HTERT RPE-1 (cell line): ENCODE results near the gene IWS1.
"Not testable (repeated sequence)": the region's sequence is repeated elsewhere in the genome, so short reads cannot be mapped to it uniquely, and the experiment has no call there.

ENCODE experiments used
- in situ Hi-C: fragments of 300-500 bp; cut with MboI; formaldehyde crosslinking; loops from 4 replicates; pipeline ENCODE4 v1.14.3; 2020; ENCODE audit warnings: low sequenced_read_pairs

Gene IWS1

DNA sequence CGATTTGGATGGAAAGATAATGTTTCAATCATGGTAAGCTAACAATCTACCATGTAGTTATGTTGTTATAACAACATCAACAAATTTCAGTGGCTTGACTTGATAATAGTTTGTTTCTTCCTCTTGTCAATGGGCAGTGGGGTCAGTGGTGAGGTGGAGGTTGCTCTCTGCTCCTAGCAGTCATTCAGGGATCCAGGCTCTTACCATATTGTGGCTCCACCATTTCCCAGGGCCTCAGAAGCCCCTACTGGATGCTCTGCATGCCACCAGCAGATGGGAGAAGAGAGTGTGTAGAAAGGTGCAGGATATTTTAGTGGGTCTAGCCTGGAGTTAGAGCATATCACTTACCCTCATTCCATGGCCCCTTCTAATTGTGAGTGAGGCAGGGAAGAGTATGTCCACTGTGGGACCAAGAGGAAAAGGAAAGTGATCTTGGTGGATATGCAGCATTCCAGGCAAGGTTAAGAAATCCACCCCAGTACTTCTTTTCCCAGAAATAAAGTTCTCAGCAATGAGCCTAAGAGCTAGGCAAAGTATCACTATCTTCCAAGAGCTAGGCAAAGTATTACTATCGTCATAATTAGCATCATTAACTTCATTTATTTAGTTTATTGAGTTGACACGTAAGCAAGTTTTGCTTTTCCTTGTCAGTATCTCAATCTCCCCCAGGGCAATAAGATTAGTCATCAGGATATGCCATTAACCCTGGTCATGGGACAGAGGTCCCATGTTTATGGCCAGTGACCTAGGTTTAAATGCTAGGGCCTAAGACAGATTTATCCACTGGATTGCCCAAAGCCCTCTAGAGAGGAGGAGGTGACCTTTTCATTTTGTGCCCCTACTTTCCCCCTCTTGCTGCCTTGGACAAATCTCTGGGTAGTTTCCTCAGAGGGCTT is 4.2 kb upstream of the IWS1 start:
- in situ Hi-C loops = no loop called here

DNA sequence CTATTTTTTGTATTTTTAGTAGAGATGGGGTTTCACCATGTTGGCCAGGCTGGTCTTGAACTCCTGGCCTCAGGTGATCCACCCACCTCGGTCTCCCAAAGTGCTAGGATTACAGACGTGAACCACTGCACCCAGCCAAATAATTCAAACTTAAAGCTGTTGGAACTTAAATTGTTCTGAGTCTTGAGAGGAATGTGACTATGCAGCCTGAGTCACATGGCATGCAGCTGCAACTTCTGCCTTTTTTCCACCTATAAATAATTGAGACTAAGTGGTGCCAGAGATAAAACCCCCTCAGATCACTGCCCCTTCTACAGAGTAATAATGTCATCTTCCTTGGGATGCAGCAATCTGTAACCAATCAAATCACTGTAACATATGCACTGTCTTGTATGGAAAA is 3.1 kb upstream of the IWS1 start:
- in situ Hi-C loops = not testable (repeated sequence)

DNA sequence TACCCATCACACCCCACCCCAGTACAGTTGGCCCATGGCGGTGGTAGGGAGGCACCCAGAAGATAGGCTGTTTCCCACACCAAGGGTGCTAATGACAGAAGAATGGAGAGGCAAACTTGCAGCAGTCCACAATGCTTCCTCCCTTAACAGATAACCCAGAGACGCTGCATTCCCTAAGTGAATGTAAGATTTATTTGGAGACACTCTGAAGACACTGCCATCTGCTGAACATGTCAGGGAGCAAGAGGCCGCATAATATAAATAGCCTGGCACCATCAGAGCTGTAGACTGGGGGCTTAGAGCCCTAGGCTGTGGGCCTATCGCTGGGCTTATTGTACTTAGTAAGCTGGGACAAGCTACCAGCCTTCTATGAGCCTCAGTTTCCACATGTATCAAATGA is 2.2 kb upstream of the IWS1 start:
- in situ Hi-C loops = no loop called here

DNA sequence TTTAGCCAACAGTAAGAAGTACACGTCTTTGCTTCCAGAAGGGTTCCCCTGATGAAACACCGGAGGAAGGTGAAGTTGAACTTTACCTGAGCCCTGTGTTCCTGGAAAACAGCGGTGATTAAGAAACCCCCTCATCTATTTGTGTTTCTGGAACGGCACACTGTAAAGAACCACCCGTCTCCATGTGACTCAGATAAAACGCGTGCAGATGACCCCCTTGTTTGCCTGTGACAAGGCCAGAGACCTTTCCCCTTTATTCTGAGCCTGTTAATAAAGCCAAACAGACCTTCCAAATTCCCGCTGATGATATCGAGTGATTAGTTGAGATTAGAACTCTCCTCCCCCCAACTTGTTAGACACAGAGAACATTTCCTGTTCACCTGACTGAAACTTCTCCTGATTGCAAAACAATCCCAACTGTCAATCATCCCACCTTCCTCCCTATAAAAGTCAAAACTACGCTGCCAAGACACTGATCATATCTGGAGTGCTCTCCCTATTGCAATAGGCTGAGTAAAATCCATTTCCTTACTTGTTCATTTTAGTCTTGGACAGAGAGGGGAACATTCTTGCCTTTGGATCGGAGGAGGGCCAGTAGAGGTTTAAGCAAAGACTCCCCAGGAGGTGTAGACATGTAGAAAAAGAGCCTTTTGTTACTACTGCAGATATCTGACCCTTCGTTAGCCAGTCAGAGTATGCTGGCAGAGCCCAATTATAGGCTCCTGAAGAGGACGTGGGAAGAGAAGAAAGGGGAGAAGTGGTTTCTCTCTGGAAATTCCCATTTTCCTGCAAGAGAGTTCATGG is 914 bp upstream of the IWS1 start:
- in situ Hi-C loops = no loop called here

DNA sequence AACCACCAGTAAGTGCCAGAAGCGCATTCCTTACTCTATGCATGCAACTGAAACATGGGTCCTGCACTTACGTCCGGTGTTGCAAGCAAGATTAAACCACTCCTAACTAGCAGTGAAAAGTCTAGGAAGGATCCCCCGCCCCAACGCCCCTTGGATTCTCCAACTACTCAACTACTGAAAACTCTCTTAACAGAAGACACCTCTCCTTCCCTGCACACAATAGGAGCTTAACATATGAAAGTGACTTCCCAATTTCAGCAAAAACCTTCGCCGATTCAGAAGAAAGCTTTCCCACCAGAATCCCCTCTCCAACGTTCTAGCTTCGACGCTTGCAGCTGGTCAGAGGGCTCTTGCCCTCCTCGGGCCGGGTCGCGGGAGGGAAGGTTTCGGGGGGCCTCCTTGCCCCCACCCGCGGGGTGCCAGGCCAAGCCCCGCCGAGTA is 578 bp downstream of the IWS1 start:
- in situ Hi-C loops = no loop called here

DNA sequence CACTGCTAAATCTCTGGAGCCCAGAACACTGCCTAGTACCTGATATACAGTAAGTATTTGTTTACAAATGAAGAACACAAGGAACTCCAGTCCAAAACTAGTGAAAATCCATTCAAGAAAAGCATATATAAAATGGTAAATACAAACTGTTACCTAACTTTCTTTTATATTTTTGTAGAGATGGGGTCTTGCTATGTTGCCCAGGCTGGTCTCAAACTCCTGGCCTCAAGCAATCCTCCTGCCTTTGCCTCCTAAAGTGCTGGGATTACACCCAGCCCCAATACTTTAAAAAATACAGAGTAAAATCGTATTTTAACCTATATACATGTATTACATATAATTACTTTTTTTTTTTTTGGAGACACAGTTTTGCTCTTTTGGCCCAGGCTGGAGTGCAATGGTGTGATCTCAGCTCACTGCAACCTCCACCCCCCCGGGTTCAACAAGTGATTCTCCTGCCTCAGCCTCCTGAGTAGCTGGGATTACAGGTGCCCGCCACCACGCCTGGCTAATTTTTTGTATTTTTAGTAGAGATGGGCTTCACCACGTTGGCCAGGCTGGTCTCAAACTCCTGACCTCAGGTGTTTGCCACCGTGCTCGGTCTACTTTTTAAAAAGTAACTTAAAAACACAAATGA is 2.0 kb downstream of the IWS1 start:
- in situ Hi-C loops = not testable (repeated sequence)

DNA sequence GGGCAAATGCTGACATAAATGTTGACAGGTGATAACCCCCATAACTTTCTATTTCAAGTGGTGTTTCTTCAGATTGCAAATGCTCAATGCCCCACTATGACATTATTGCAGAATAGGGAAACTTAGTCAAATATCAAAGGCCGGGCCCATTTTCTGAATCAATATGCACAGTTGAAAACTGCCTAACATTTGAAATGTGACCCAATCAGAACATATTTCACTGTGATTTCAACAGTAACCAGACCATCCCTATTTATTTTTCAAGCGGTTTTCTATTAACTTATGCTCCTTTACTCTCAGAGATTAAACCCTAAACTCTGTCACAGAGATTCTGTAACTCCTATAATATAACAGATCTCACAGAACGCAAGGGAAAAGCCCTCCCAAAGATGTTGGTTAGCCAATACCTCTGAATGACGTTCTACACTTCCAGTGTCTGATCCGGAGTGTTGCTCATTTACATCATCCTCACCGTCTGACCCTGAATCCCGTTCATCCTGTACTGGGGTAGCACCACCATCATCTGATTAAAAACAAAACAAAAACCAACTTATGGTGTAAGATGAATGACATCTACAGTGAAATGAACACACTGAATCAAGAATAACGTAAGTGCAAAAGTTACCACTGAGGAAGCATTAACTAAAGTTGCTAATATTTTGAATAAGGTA is 2.9 kb downstream of the IWS1 start:
- in situ Hi-C loops = no loop called here

DNA sequence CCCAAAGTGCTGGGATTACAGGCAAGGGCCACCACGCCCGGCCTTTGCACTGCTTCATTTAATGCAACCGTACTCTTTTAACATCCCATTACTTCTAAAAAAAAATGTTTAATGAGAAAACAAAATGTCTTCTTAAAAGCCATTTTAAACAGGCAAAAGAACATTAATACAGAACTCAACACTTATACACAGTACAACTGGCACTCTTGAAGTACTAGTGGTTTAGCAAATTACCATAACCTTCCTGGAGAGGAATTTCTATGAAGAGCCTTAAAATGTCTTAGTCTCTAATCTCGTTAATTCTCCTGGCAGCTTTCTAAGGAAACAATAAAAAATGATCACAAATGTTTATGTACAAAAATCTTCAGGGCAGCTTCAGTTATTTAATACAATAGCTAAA is 5.9 kb downstream of the IWS1 start:
- in situ Hi-C loops = no loop called here

DNA sequence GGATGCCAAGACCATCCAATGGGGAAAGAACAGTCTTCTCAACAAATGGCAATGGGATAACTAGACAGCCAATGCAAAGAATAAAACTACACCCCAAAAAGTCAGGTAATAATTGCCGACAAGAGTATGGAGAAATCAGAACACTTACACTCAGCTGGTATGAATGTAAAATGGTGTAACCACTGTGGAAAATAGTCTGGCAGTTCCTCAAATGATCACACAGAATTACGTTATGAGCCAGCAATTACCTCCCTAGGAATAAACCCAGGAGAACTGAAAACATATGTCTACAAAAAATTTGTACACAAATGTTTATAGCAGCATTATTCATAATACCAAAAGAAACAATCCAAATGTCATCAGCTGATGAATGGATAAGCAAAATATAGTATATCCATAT is 8.8 kb downstream of the IWS1 start:
- in situ Hi-C loops = no loop called here

DNA sequence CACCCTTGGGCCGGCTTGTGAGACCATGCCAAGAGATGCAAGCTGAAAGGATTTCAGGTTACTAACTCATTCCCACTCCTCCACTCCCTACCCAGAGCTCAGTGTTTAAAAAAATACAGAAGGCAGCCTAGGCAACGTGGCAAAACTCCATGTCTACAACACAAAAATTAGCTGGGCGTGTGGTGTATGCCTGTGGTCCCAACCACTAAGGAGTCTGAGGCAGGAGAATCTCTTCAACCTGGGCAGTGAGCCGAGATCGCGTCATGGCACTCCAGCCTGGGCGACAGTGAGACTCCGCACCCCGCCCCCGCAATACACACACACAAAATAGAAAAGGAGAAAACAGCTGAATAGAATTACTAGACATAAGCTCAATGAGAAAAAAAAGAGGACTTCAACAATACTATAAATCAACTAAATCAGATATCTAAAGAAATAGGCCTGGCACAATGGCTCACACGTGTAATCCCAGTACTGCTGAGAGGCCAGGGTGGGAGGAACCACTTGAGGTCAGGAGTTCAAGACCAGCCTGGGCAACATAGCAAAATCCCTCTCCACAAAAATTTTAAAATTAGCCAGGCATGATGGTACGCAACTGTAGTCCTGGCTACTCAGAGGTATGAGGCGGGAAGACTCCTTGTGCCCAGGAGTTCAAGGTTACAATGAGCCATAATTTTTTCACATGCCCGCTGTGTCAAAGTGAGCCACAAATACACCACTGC is 10.1 kb downstream of the IWS1 start:
- in situ Hi-C loops = no loop called here

DNA sequence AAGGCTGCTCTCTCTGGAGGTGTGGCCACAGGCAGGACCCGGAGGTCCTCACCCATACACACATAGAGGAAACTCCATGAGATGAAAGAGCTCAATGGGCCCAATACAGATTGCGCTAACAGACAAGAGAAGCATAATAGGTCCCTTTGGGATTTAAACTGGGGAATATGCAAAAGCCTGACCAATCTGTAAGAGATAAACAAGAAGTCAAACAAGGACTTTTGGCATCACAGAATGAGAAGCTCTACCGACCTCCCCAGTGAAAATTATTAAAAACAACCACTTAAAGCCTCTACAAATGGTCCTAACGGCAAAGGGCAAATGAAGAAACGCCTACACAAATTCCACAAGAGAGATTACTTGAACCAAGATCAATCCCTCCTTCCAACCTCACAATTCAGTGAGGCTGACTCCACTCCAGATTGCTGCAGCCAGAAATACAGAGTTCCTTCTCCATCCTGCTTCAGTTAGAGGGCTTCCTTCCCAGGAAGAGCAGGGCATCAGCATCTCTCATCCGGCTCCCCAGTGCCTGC is 10.8 kb downstream of the IWS1 start:
- in situ Hi-C loops = no loop called here

DNA sequence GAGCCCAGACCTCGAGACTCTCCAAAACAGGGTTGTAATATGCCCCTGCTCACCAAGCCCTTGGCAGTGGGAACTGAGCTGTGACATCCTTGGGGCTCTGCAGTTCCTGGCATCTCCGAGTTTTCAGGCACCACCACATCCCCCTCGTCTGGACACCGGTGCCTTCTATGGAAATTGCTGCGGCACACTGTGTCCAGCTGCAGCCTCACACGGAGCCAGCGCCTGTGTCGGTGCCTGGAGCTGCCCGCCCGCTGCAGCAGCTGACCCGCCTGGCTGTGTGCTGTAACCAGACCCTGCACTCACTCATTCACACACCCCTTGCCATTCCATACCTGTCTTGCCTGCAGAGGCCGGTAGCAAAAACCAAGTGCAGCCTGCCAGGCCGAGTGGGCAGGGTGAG is 11.8 kb downstream of the IWS1 start:
- in situ Hi-C loops = no loop called here

DNA sequence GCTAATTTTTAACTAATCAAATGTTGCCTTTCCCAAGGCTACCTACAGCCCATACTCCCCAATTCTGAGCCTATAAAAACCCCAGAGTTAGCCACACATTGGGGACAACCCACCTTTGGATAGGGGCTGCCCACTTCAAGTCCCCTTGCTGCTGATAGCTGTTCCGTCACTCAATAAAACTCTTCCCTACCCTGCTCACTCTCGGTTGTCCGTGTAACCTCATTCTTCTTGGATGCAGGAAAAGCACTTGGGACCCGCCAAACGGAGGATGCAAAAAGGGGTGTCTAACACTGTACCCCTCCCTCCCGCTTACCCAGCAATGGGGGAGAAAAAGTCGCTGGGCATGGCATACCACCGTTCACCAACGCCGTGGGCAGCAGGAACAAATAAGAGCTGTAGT is 12.2 kb downstream of the IWS1 start:
- in situ Hi-C loops = no loop called here

DNA sequence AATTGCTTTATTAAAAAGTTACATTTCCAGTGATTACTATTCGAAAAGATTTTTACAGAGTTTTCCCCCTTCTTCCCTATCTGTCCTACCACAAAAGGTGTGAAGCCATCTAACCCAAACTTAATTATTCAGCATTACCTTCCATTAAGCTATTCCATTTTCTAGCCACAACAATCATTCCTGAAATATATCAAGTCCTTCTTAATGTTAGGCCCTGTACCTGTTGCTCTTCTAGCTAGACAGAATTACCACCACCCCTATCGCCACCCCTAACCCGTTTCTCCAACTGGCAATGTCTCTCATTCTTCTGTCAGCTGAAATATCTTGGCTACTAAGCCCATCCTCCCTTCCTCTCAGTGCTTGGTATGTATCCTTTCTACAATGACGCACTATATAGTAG is 13.9 kb downstream of the IWS1 start:
- in situ Hi-C loops = no loop called here

DNA sequence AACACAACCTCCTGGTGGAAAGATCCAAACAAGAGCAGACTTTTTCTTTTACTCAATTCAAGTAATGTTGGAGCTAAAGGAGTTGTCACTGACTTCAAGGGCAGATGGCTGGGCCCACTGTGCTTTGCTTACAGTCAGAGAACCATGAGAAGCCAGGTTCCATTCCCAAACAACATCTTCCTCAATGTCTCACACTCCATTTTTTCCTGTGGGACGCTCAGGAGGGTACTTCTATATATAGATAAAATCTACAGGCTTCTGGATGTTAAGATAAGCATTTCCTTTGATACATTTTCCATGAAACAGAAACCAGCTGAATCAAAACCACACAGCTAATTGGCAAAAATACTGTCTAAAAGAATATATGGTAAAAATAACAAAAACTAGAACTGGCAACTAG is 14.4 kb downstream of the IWS1 start:
- in situ Hi-C loops = no loop called here

DNA sequence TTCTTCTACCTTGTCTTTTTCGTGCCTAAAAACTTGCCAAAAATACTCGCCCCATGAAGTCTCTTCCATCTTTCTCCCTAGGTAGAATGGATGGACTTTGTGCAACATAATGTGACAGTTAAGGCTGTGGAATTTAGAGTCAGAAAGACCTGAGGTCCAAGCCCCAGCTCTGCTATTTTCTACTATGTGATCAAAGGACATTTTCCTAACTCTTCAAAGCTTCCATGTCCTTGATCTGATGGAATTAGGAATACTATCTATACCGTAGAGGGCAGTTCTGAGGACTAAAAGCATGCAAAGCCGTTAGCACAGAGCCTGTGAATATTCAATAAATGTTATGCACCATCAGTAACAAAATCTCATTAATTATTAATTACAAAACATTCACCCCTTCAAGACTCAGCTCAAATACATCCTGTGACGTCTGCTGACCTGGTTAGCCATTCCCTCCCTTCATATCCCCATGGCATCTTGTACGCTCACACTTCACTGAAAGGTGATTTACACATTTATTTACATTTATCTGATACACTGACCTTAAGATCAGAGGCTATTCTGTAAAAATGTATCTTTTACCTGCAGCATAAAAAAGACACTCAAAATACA is 15.1 kb downstream of the IWS1 start:
- in situ Hi-C loops = no loop called here

DNA sequence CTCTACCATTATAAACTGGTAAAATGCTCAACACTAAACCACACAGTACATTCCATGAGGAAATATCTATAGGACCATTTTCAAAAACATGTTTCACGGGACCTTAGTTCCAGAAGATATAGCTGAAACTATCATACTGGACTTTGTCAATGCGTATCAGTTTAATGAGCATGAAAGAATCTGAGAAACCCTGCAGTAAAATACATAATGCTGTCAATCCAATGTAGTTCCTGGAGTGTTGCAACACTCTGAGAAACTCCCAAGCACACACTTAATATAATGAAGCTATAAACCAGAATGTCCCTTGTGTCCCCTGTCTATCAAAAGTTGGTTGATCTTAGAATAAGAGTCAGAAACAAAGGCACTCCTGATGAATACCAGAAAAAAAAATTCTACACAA is 16.2 kb downstream of the IWS1 start:
- in situ Hi-C loops = no loop called here

DNA sequence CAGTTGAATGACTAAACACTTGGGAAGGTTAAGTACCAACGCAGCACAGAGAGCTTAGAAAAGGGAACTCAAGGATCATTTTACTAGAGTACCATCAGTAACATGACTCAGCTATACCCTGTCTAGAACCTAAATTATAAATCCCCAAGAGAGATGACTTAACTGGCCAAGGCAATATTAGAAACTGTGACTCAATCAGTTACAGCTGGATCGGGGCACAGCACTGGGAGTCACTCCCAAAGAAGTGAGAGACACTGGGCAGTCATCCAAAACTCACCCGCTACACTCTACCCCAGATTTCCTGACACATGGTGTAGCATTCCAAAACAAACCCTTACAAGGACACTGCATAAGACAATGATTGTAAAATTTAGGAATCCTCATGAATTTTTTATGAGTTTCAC is 17.7 kb downstream of the IWS1 start:
- in situ Hi-C loops = no loop called here

DNA sequence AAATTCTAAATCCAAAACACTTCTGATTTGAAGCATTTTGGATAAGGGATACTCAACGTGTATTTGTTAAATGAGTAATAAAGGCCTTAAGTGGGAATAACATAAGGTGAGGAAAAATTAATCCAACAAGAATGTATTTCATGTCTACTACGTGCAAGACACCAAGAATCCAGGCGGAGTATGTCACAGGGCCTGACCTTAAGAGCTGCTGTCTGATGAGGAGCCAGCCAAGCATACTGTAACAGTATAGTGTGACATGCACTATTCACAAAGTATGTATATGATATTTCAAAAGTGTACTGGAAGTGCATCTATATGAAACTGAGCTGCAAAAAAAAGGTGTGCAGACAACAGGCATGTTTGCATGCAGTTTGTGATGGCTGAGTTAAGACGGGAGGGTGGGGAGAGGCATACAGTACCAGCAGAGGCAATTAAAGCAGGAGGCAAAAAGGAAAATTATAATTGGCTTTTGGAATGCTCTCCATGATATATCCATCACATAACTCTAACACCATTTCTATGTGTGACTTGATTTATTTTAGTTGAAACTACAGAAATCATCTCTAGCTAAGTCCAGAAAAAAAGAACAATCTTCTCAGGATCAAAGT is 18.2 kb downstream of the IWS1 start:
- in situ Hi-C loops = no loop called here
